Fibroblast of skin of left biceps (primary cell): ENCODE results near the gene FBXL7.

Experiments used
- DNase-seq, 2 experiments: peaks; one replicate each; pipeline ENCODE4 v3.0.0-alpha.2; 2013; ENCODE audit warnings: low read depth in 2 of 2

Gene FBXL7

GRCh38 chr5:15539951-15540350 lies 40.0 kb downstream of the FBXL7 start:
- DNase-seq = no peak

GRCh38 chr5:15544039-15544438 lies 44.1 kb downstream of the FBXL7 start:
- no peak for DNase-seq

GRCh38 chr5:15545082-15545481 lies 45.1 kb downstream of the FBXL7 start:
- DNase-seq = no peak

- no peak for DNase-seq
Observed at GRCh38 chr5:15547261-15547839, 47.4 kb downstream of the FBXL7 start.

- DNase-seq = no peak
Observed at GRCh38 chr5:15549961-15550360, 50.0 kb downstream of the FBXL7 start.

GRCh38 chr5:15550502-15551112 lies 50.6 kb downstream of the FBXL7 start:
- DNase-seq = peak in 1 of 2 experiments; percentile 22

GRCh38 chr5:15551113-15551504 lies 51.1 kb downstream of the FBXL7 start:
- no peak for DNase-seq

GRCh38 chr5:15554542-15554941 lies 54.6 kb downstream of the FBXL7 start:
- DNase-seq = no peak

- no peak for DNase-seq
Observed at GRCh38 chr5:15555176-15555575, 55.2 kb downstream of the FBXL7 start.

GRCh38 chr5:15558240-15558639 lies 58.3 kb downstream of the FBXL7 start:
- DNase-seq = no peak

GRCh38 chr5:15558681-15559080 lies 58.7 kb downstream of the FBXL7 start:
- no peak for DNase-seq

- DNase-seq = no peak
Observed at GRCh38 chr5:15560421-15560820, 60.4 kb downstream of the FBXL7 start.

GRCh38 chr5:15564523-15564922 lies 64.5 kb downstream of the FBXL7 start:
- no peak for DNase-seq

GRCh38 chr5:15564957-15565356 lies 65.0 kb downstream of the FBXL7 start:
- no peak for DNase-seq

GRCh38 chr5:15566306-15566705 lies 66.3 kb downstream of the FBXL7 start:
- no peak for DNase-seq

- no peak for DNase-seq
Observed at GRCh38 chr5:15566789-15567188, 66.8 kb downstream of the FBXL7 start.

GRCh38 chr5:15570491-15570890 lies 70.5 kb downstream of the FBXL7 start:
- no peak for DNase-seq

GRCh38 chr5:15571081-15571480 lies 71.1 kb downstream of the FBXL7 start:
- DNase-seq = no peak

GRCh38 chr5:15571618-15572017 lies 71.6 kb downstream of the FBXL7 start:
- DNase-seq = no peak

GRCh38 chr5:15573590-15573989 lies 73.6 kb downstream of the FBXL7 start:
- DNase-seq = no peak

- no peak for DNase-seq
Observed at GRCh38 chr5:15574128-15574527, 74.1 kb downstream of the FBXL7 start.

GRCh38 chr5:15574806-15575325 lies 74.9 kb downstream of the FBXL7 start:
- peak in 1 of 2 experiments; percentile 18 for DNase-seq

GRCh38 chr5:15575666-15576065 lies 75.7 kb downstream of the FBXL7 start:
- DNase-seq = peak; percentile 63 to 74

- DNase-seq = no peak
Observed at GRCh38 chr5:15577132-15577531, 77.2 kb downstream of the FBXL7 start.
